Natural killer cell treated with Interleukin-12 subunit alpha and Interleukin-12 subunit beta and Interleukin-15 and Interleukin-18, amount 100 ng/mL, for 72 hours (primary cell): ENCODE results near the gene CSTPP1. TPM values are rescaled to one million over a fixed set of nuclear protein-coding genes. Genes with fewer than 3 reads are reported as not detected.
A peak's percentile ranks its signal among the peaks of the same experiment; 100 is the strongest.

ENCODE experiments used
- ATAC-seq, 2 donors: fragments of 150-1000 bp; cut with Tn5 transposase in 1 of 2; sonication (Bioruptor Pico), chemical (Tn5 transposase) in 1 of 2; 2 replicates each; pipeline ENCODE4 v1.10.0; 2021
- DNase-seq: peaks from one replicate; pipeline ENCODE4 v3.0.0; 2022; ENCODE audit warnings: low spot score
- H3K27ac Mint-ChIP-seq, 2 donors: 1 replicate in 1 of 2; 2 replicates in 1 of 2; pipeline ENCODE4 v1.8.0; 2022; ENCODE audit warnings: mixed read lengths in 2 of 2, mild to moderate bottlenecking in 1 of 2, moderate library complexity in 1 of 2
- H3K27me3 Mint-ChIP-seq, 2 donors: 1 replicate in 1 of 2; 2 replicates in 1 of 2; pipeline ENCODE4 v1.8.0; 2022; ENCODE audit warnings: mixed read lengths in 2 of 2
- H3K36me3 Mint-ChIP-seq: one replicate; pipeline ENCODE4 v1.8.0; 2022; ENCODE audit warnings: mixed read lengths
- H3K4me1 Mint-ChIP-seq, 2 donors: 1 replicate in 1 of 2; 2 replicates in 1 of 2; pipeline ENCODE4 v1.8.0; 2022; ENCODE audit warnings: low read depth in 2 of 2, mixed read lengths in 2 of 2, mild to moderate bottlenecking in 1 of 2
- H3K4me3 Mint-ChIP-seq: one replicate; pipeline ENCODE4 v1.8.0; 2022; ENCODE audit warnings: mixed read lengths
- H3K9me3 Mint-ChIP-seq: 2 replicates; pipeline ENCODE4 v1.8.0; 2022; ENCODE audit warnings: mixed read lengths
- total RNA-seq, 2 donors: library from RNA; stranded (reverse); gene quantifications; one replicate each; pipeline ENCODE4 v1.2.3, GENCODE V29; 2022

The CSTPP1 gene, protein sequence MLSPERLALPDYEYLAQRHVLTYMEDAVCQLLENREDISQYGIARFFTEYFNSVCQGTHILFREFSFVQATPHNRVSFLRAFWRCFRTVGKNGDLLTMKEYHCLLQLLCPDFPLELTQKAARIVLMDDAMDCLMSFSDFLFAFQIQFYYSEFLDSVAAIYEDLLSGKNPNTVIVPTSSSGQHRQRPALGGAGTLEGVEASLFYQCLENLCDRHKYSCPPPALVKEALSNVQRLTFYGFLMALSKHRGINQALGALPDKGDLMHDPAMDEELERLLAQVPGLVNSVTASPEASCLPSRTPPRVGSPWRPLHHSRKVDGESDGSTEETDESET
- 10 to 100 TPM; 20.9 to 23.8 TPM for total RNA-seq

DNA sequence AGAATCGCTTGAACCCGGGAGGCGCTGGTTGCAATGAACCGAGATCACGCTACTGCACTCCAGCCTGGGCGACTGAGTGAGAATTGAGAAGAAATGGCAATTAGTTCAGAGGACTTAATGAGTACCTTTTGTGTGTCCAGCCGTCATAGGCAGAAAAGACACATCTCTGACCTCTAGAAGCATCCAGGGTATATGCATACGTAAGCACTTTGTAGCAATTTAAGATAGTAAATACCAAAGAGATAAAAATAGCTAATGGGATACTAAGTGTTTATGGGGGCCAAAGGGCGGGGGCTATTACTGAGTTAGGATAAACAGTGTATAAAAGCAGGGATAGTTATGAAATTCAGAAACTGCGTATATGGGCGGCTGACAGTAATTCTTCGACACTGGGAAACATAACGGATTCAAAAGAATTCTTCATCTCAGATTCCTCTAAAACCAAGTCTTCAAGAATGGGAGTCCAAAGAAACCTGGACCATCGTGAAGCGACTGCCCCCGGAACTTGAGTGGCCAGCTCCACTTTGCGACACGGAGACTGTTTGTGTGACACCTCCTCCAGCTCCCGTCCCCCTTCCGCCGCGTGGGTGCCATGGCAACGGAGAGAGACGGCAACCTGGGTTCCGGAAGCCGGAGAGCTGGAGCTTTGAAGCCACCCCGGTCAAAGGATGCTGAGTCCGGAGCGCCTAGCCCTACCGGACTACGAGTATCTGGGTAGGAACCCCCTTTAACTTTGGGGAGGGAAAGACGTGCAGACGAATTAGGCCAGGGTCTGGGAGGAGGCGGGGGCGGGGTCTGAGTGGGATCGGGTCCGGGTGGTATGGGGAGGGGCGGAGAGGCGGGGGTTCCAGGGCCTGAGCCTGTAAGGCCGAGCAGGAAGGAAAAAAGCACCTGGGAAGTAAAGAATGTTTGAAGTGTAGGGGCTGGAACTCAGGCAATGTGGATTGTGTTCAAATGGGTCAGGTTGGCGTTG lies at the start of gene CSTPP1:
CSTPP1 (plus strand) TSS at position 624 of the 973 bp plus-strand sequence; CDS start at position 669, 45 bp downstream.
- ATAC-seq, result peak; percentile 100
- Mint-ChIP-seq H3K4me3 (peak within 1 kb of the TSS; percentile 94), H3K27ac (peak within 1 kb of the TSS; percentile 79 to 84), H3K36me3 (no peaks in the 10 kb centered on the region), H3K4me1 (peaks cover 14 to 19% of the 10 kb centered on the region in 2 donors), H3K27me3 (peaks cover 6 to 8% of the 10 kb centered on the region in 2 donors), H3K9me3 (no peaks in the 10 kb centered on the region)
- peak; percentile 95 for DNase-seq

DNA sequence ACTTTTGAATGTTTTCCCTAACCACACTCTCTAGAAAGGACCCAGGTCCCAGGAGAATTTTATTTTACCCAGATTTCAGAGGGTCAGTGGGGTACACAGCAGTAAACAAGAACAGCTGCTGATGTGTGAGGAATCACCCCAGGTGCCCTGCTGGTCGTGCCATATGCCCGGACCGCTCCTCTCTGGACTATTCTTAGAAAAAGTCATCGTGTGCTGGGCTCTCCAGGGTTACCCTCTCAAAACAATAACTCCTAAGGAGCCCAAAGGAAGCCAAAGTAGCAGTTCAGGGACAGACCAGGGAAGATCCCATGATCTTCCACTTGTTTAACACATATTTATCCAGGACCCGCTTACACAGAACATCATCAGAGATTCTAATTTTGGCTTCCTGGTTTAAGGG lies 47.9 kb upstream of the CSTPP1 start:
- Mint-ChIP-seq H3K36me3 (no peaks in the 10 kb centered on the region), H3K4me3 (no peak overlapping the region), H3K27me3 (peaks cover 10 to 12% of the 10 kb centered on the region in 2 donors), H3K4me1 (peaks cover 0 to 3% of the 10 kb centered on the region in 2 donors), H3K27ac (no peak overlapping the region), H3K9me3 (no peaks in the 10 kb centered on the region)
- no peak for DNase-seq
- no peak for ATAC-seq

DNA sequence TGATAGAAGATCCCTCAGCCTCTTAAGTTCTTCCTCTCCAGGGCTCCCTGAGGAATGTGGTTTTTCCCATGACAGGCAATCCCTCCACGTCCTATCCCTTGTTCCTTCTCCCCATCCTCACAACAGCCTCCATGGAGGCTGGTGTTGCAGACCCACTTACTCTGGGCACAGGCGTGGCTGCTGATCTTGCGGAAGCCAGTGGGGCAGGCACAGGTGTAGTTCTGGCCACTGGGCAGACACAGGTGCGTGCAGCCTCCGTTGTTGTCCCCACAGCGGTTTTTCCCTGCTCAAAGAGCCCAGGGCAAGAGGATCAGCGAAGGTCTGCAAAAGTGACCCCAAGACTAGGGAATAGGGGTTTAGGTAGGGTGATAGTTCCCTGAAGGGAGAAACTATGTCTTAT lies 47.3 kb upstream of the CSTPP1 start:
- peaks cover 0 to 3% of the 10 kb centered on the region in 2 donors for H3K4me1 Mint-ChIP-seq
- H3K27ac Mint-ChIP-seq, result no peak overlapping the region
- no peaks in the 10 kb centered on the region for H3K36me3 Mint-ChIP-seq
- ATAC-seq (peak in 1 of 2 donors; percentile 20), DNase-seq (no peak)
- no peak overlapping the region for H3K4me3 Mint-ChIP-seq
- H3K27me3 Mint-ChIP-seq, result peaks cover 6 to 8% of the 10 kb centered on the region in 2 donors
- no peaks in the 10 kb centered on the region for H3K9me3 Mint-ChIP-seq

DNA sequence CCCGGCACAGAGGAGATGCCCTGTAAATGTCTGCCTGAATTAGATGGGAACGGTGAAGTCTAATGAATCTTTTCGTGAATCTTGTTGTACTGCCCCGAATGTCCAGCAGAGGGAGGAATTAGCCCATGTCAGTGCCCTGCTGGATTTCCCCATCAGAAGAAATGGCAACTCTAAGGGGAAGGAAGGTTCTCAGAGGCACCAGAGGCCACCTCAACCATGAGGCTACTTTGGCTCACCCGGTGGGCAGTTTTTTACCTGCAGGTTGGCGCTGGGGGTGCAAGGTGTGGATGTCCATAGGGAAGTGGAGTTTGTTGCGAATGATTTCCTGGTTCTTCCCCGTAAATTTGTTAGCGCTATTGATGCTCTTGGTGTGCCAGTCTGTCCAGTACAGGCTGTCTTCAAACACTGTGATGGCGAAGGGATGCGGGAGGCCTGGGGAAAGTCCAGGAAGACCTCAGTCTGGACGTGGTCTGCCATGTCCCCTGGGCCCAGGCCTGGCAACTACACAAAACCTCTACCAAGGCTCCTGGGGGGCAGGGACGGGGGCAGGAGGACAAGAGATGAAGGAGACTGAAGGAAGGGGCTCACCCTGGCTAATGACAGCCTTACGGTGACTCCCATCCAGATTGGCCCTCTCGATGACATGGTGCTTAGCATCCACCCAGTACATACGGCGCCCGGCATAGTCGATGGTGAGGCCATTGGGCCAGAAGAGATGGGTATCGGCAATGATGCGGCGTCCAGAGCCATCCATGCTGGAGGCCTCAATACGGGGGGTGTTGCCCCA lies 46.7 kb upstream of the CSTPP1 start:
- DNase-seq, result peak; percentile 73
- ATAC-seq, result peak; percentile 73 to 80
- Mint-ChIP-seq H3K27ac (peak overlapping the region in 1 of 2 donors; percentile 8), H3K9me3 (no peaks in the 10 kb centered on the region), H3K36me3 (no peaks in the 10 kb centered on the region), H3K4me1 (peaks cover 0 to 3% of the 10 kb centered on the region in 2 donors), H3K27me3 (peaks cover 6 to 8% of the 10 kb centered on the region in 2 donors), H3K4me3 (no peak overlapping the region)

DNA sequence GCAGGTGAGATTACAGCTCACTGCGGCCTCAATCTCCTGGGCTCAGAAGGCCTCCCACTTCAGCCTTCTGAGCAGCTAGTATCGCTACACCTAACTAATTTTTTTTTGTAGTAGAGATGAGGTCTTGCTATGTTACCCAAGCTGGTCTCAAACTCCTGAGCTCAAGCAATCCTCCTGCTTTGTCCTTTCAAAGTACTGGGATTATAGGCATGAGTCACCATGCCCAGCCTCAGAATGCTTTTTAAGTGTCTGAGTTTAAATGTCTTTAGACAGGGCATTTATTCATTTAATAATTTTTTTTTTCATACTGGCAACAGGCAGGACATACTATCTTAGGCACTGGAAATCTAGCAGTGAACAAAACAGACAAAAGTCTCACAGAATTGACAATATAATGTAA lies 45.9 kb upstream of the CSTPP1 start:
- peaks cover 6 to 8% of the 10 kb centered on the region in 2 donors for H3K27me3 Mint-ChIP-seq
- no peaks in the 10 kb centered on the region for H3K9me3 Mint-ChIP-seq
- H3K4me3 Mint-ChIP-seq, result no peak overlapping the region
- H3K36me3 Mint-ChIP-seq, result no peaks in the 10 kb centered on the region
- DNase-seq, result no peak
- no peak overlapping the region for H3K27ac Mint-ChIP-seq
- H3K4me1 Mint-ChIP-seq, result peaks cover 0 to 3% of the 10 kb centered on the region in 2 donors
- ATAC-seq, result no peak

DNA sequence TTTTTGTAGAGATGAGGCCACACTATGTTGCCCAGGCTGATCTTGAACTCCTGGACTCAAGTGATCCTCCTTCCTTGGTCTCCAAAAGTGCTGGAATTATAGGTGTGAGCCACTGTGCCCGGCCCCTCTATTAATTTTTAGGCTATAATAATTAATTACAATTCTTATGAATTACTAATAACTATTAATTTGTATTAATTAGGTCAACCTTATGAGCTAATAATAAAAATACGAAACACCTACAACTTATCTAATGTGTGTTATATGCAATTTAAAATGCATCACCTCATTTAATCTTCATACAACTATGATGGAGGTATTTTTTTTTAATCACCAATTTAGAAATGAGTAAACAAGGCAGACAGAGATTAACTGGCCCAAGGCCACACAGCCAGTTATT lies 44.5 kb upstream of the CSTPP1 start:
- Mint-ChIP-seq H3K36me3 (no peaks in the 10 kb centered on the region), H3K4me1 (peaks cover 0 to 3% of the 10 kb centered on the region in 2 donors), H3K9me3 (no peaks in the 10 kb centered on the region), H3K27ac (no peak overlapping the region), H3K4me3 (no peak overlapping the region), H3K27me3 (peaks cover under 1 to 3% of the 10 kb centered on the region in 2 donors)
- ATAC-seq (no peak), DNase-seq (no peak)

DNA sequence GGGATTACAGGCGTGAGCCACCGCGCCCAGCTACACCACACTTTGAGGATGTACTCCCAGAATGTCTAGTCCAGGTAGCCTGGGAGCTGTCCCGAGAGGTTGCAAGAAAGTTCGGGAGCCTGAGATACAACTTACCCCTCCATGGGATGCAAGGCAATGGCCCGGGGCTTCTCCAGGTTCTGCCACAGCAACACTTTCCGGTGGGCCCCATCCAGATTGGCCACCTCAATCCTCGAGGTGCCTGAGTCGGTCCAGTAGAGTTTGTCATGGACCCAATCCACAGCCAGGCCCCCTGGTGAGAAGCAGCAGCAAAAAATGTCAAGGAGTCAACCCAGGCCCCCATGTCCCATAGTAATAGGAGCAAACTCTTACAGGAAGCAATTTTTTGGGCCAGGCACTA lies 43.7 kb upstream of the CSTPP1 start:
- no peaks in the 10 kb centered on the region for H3K36me3 Mint-ChIP-seq
- no peak overlapping the region for H3K4me3 Mint-ChIP-seq
- peaks cover 0 to 3% of the 10 kb centered on the region in 2 donors for H3K4me1 Mint-ChIP-seq
- H3K27ac Mint-ChIP-seq, result no peak overlapping the region
- no peak for DNase-seq
- H3K9me3 Mint-ChIP-seq, result no peaks in the 10 kb centered on the region
- peaks cover 0 to 3% of the 10 kb centered on the region in 2 donors for H3K27me3 Mint-ChIP-seq
- ATAC-seq, result no peak

DNA sequence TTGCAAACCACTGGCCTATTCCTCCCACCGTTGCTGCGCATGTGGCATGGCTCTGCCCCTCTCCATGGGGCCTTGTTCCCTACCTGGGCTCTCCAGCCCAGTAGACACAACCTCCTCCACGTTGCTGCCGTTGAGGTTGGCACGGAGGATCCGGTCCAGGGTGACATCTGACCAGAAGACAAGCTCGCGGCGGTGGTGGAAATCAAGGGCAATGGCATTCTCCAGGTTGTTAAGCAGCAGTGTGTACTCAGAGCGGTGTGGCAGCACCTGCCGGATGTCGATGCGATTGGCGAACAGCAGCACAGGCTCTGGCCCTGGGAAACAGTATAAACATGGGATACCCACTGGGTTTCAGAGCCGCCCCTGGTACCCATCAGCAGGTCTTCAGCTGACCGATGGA lies 42.1 kb upstream of the CSTPP1 start:
- peaks cover 0 to 3% of the 10 kb centered on the region in 2 donors for H3K4me1 Mint-ChIP-seq
- H3K9me3 Mint-ChIP-seq, result no peaks in the 10 kb centered on the region
- DNase-seq (no peak), ATAC-seq (peak in 1 of 2 donors; percentile 26)
- no peak overlapping the region for H3K27ac Mint-ChIP-seq
- no peak overlapping the region for H3K4me3 Mint-ChIP-seq
- no peaks in the 10 kb centered on the region for H3K36me3 Mint-ChIP-seq
- H3K27me3 Mint-ChIP-seq, result no peaks in the 10 kb centered on the region

DNA sequence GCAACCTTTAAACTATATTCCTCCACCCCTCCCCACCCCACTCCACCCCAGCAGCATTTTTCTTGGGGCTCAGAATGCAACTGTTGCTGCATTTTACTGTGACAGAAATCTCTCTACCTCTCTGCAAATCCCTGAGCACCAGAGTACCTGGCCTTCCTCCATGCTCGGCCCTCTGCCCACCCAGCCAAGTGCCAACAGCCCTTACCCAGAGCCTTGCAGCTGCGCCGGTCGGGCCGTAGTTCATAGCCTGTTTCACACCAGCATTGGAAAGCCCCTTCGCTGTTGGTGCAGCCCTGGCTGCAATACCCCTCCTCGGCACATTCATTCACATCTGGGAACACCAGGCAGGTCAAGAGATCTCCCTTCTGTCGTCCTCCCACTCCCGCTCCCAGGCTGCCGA lies 41.6 kb upstream of the CSTPP1 start:
- Mint-ChIP-seq H3K4me3 (no peak overlapping the region), H3K27me3 (no peaks in the 10 kb centered on the region), H3K4me1 (no peaks in the 10 kb centered on the region), H3K9me3 (no peaks in the 10 kb centered on the region), H3K27ac (no peak overlapping the region), H3K36me3 (no peaks in the 10 kb centered on the region)
- no peak for DNase-seq
- no peak for ATAC-seq

DNA sequence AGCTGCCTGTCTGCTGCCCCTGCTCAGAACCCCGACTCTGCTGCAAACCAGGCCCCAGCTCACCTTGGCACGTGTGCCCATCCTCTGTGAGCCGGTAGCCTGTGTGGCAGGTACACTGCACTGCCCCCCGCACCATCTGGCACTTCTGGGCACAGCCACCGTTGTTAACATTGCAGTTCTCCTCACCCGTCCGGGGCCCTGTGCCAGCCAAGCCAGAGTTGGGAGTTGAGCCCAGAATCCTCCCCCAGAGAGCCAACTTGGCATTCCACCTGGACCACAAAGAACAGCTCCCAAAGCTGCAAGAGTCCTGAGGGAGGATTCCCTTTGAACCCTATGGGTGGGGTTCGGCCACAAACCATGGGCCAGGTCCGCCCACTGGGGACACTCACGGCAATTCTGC lies 40.7 kb upstream of the CSTPP1 start:
- Mint-ChIP-seq H3K36me3 (no peaks in the 10 kb centered on the region), H3K27me3 (no peaks in the 10 kb centered on the region), H3K4me3 (no peak overlapping the region), H3K27ac (no peak overlapping the region), H3K4me1 (no peaks in the 10 kb centered on the region), H3K9me3 (no peaks in the 10 kb centered on the region)
- no peak for DNase-seq
- no peak for ATAC-seq

DNA sequence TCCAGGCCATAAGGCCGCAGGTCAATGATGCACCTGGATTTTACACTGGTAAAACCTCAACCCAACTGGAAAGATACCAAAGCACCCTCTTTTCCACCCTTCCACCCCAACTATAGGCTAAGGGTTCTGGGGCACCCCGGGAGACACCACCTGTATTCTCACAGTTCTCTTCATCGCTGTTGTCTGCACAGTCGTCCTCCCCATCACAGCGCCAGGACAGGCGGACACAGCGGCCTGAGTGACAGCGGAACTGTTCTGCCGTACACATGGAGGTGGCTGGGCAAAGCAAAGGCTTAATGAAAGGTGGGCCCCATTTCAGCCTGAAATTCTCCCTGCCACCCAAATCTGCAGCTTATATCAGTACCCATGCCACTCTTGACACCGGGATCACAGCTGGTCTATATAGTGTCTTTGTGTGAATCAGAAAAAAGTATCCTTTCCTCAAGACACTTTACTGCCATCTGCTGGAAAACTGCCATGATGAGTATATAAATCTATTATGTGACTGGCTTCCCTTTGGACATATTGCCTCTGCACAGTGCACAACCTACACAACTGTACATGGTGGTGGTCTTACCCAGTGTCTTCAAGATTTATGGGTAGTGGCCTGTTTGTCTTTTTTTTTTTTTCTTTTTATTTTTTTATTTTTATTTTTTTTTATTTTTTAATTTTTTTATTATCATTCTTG lies 39.7 kb upstream of the CSTPP1 start:
- Mint-ChIP-seq H3K36me3 (no peaks in the 10 kb centered on the region), H3K27me3 (no peaks in the 10 kb centered on the region), H3K9me3 (no peaks in the 10 kb centered on the region), H3K27ac (no peak overlapping the region), H3K4me1 (no peaks in the 10 kb centered on the region), H3K4me3 (no peak overlapping the region)
- DNase-seq, result no peak
- ATAC-seq, result no peak

DNA sequence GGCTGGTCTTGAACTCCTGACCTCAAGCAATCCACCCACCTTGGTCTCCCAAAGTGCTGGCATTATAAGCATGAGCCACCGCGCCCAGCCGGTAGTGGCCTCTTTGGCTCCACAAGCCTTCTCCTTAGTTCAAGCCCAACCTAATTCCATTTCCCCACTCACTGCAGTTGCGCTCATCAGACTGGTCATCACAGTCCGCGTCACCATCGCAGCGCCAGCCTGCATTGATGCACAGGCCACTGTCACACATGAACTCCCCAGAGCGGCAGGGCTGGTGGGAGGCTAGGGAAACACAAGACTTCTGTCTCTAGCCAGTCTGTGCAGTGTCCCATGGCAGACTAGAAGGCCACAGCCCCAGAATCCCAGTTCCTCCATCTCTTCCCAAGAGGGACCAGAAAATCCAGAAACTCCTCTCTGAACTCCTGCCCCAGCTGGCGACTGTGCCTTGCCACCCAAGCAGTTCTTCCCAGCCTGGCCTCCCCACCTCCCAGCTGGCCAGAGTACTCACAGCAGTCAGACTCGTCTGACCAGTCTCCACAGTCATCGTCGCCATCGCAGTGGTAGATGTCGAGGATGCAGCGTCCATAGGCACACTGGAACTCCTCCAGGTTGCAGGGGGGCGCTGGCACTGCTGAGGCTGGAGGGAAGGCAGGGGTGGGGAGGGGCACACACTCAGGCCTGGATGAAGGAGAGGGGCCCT lies 38.0 kb upstream of the CSTPP1 start:
- Mint-ChIP-seq H3K27ac (no peak overlapping the region), H3K4me3 (no peak overlapping the region), H3K36me3 (no peaks in the 10 kb centered on the region)

More for the DNA sequence above, 38.0 kb upstream of the CSTPP1 start:
- no peaks in the 10 kb centered on the region for H3K4me1 Mint-ChIP-seq
- ATAC-seq (no peak), DNase-seq (no peak)
- no peaks in the 10 kb centered on the region for H3K9me3 Mint-ChIP-seq
- no peaks in the 10 kb centered on the region for H3K27me3 Mint-ChIP-seq
